Measurements from ENCODE around the gene GPR87. TPM values are rescaled to one million over a fixed set of nuclear protein-coding genes. Genes with fewer than 3 reads are reported as not detected.

The GPR87 gene
- total and polyA plus RNA-seq, 9 of the 15 experiments (the other 6 are each of a cell fraction or from before 2014, with no cell fraction given) = not detected

DNA sequence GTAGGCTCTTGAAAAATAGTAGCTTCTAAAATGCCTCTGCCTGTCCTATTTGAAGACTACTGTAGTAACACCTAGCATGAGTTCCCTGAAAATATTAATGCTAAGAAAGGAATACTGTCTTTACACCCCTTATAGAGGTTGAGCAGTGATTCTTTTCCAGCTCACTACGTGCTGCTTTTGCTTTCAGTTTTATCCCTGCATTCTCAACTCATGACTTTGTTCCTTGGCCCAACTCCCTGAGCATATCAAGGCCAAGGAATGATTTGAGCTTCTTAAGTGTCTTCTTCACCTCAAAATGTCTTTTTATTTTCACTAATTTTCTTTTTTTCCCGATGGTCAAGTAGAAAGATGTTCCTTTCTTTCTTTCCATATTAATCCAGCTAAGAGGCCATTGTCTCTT lies 29.2 kb upstream of the GPR87 start:
- 0% methylated on average over 2 of the region's 2 CpGs for WGBS (ENCODE audit: insufficient coverage, low coverage, missing lambda C conversion rate)
- CTCF ChIA-PET (ENCODE audit: low intra/inter-chr PET ratio) = no interaction called here
- BruUV-seq (replicated peaks) = no TSS peak
- DNase-seq (ENCODE audit: extremely low read depth in 1 of 4, low spot score in 3 of 4) = no peak
- no peaks in the 10 kb centered on the region for H3K79me2 ChIP-seq (ENCODE audit: control insufficient read depth, insufficient read depth, low read length)
- FAIRE-seq = no peak
- in situ Hi-C loops (cut with MboI) (no loop called here), intact Hi-C loops (cut with micrococcal nuclease) (no loop called here)
- POLR2A ChIA-PET = no interaction called here
- no peak overlapping the region for H3K9ac ChIP-seq (ENCODE audit: insufficient read depth in 1 of 2, low read depth in 2 of 2, low read length in 2 of 2)
- no peaks in the 10 kb centered on the region for H3K36me3 ChIP-seq (ENCODE audit: control insufficient read depth, insufficient read depth, low read length)
- H3K4me1 ChIP-seq (replicated peaks in 1 of 2; ENCODE audit: control insufficient read depth in 2 of 2, insufficient read depth in 2 of 2, low read length in 2 of 2) = no peaks in the 10 kb centered on the region
- H3K9me1 ChIP-seq (ENCODE audit: control insufficient read depth, insufficient read depth, low read length) = no peaks in the 10 kb centered on the region
- H4K20me1 ChIP-seq (replicated peaks; ENCODE audit: control insufficient read depth, insufficient read depth, low read length) = no peaks in the 10 kb centered on the region
- H3K9me3 ChIP-seq (replicated peaks; ENCODE audit: control insufficient read depth, insufficient read depth, low read depth, low read length) = no peaks in the 10 kb centered on the region
- H2AFZ ChIP-seq (ENCODE audit: low read depth, low read length) = no peak overlapping the region
- peaks cover 0 to 5% of the 10 kb centered on the region in 2 experiments; a peak in 2 of 5 replicates for H3K27me3 ChIP-seq (ENCODE audit: control insufficient read depth in 2 of 2, insufficient read depth in 2 of 2, low read length in 2 of 2)
- H3K27ac ChIP-seq (ENCODE audit: extremely low read depth, low read depth, low read length) = no peak overlapping the region
- no peak overlapping the region for H3K4me2 ChIP-seq (ENCODE audit: insufficient read depth, low read length)
- no peak for ATAC-seq
- no peak for TF ChIP-seq ZNF507 (tag; conservative IDR thresholded peaks at IDR 0.05)
- TF ChIP-seq SIN3B (IDR thresholded peaks at IDR 0.05; ENCODE audit: low read depth) = no peak
- TF ChIP-seq ZFX (CRISPR knock-in tag; IDR thresholded peaks at IDR 0.05) = no peak
- TF ChIP-seq LARP7 (IDR thresholded peaks at IDR 0.05) = no peak
- no peak for TF ChIP-seq MLX (CRISPR knock-in tag; conservative IDR thresholded peaks at IDR 0.05)
- no peak for TF ChIP-seq U2AF1 (optimal IDR thresholded peaks at IDR 0.05; ENCODE audit: low read depth, low read length)
- no peak for TF ChIP-seq ZNF41 (CRISPR knock-in tag; conservative IDR thresholded peaks at IDR 0.05)
- no peak for TF ChIP-seq FOS (IDR thresholded peaks at IDR 0.05; ENCODE audit: extremely low read depth, insufficient read length)
- no peak for TF ChIP-seq IFI16 (CRISPR knock-in tag; IDR thresholded peaks at IDR 0.05)
- TF ChIP-seq ZNF764 (CRISPR knock-in tag; IDR thresholded peaks at IDR 0.05; ENCODE audit: low read depth) = no peak
- TF ChIP-seq, protein P1, sequence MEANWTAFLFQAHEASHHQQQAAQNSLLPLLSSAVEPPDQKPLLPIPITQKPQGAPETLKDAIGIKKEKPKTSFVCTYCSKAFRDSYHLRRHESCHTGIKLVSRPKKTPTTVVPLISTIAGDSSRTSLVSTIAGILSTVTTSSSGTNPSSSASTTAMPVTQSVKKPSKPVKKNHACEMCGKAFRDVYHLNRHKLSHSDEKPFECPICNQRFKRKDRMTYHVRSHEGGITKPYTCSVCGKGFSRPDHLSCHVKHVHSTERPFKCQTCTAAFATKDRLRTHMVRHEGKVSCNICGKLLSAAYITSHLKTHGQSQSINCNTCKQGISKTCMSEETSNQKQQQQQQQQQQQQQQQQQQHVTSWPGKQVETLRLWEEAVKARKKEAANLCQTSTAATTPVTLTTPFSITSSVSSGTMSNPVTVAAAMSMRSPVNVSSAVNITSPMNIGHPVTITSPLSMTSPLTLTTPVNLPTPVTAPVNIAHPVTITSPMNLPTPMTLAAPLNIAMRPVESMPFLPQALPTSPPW (CRISPR knock-in tag; IDR thresholded peaks at IDR 0.05) = no peak
- TF ChIP-seq ZFP1 (CRISPR knock-in tag; IDR thresholded peaks at IDR 0.05) = no peak
- TF ChIP-seq ZNF384 (IDR thresholded peaks at IDR 0.05; ENCODE audit: low read depth, low read length) = no peak
- no peak for TF ChIP-seq HLTF (IDR thresholded peaks at IDR 0.05)
- TF ChIP-seq, protein P2, sequence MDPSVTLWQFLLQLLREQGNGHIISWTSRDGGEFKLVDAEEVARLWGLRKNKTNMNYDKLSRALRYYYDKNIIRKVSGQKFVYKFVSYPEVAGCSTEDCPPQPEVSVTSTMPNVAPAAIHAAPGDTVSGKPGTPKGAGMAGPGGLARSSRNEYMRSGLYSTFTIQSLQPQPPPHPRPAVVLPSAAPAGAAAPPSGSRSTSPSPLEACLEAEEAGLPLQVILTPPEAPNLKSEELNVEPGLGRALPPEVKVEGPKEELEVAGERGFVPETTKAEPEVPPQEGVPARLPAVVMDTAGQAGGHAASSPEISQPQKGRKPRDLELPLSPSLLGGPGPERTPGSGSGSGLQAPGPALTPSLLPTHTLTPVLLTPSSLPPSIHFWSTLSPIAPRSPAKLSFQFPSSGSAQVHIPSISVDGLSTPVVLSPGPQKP (CRISPR knock-in tag; IDR thresholded peaks at IDR 0.05) = no peak
- no peak overlapping the region for H3K4me3 ChIP-seq

Measured in K562 (cell line).